Diencephalon (tissue), 1 donor: ENCODE measurements around the gene ATOH1. TPM values are rescaled to one million over a fixed set of nuclear protein-coding genes. Genes with fewer than 3 reads are reported as not detected.

ENCODE experiments used
- small RNA-seq: library from RNA; depleted of rRNA; stranded (forward); fragments of <200 nt; gene quantifications from one replicate; pipeline ENCODE3, GENCODE V24; 2014
- total RNA-seq: library from RNA; depleted of rRNA; stranded (reverse); fragments of >200 nt; gene quantifications from one replicate; pipeline ENCODE4 v1.2.3, GENCODE V29; 2014

Gene ATOH1
- total RNA-seq, result not detected

GRCh38 chr4:93828332-93828994 is at the start of gene ATOH1:
TSS of gene ATOH1 (plus strand) at chr4:93828753. CDS start at chr4:93828927, 174 bp downstream.

Small RNA genes within 50 kb of the gene (small RNA-seq; reads per million reads assigned to genes)
- not detected for gene RNA5SP164
